HL-60 (cell line): ENCODE results near the gene CHTF8.

Experiments used
- POLR2AphosphoS5 ChIP-seq: IDR thresholded peaks from 2 replicates; pipeline ENCODE4 v1.6.1; 2012; ENCODE audit warnings: low read depth
- SPI1 ChIP-seq: IDR thresholded peaks from 2 replicates; pipeline ENCODE4 v1.6.1; 2012; ENCODE audit warnings: low read depth, mild to moderate bottlenecking, borderline replicate concordance
- TF ChIP-seq, protein P1 (sequence below): IDR thresholded peaks from one replicate; pipeline ENCODE4 v1.5.1; 2011; ENCODE audit warnings: low read length, control low read depth, inconsistent platforms; ENCODE audit not compliant: insufficient read depth
- TF ChIP-seq, protein P2 (sequence below): IDR thresholded peaks from 2 replicates; pipeline ENCODE4 v1.6.1; 2012; ENCODE audit warnings: low read depth; ENCODE audit not compliant: insufficient replicate concordance

DNA sequence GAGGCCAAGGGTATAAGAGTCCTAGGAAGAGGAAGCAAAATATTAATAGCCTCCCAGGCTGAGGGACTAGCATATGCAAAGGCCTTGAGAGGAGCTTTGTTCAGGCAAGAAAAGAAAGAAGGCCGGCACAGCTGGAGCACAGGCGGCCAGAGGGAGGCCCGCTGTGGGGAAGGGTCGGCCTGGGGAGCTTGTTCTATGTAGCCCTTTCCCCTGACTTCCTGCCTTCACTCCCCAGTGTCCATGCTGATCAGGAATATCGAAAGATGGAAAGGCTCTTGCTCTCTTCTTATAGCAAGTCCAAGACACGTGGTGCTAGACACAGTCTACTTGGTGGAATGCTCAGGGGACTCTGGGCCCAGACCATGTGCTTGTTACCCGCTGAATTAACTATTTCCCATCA, 54.3 kb downstream of the CHTF8 start:
- TF ChIP-seq, protein P1, sequence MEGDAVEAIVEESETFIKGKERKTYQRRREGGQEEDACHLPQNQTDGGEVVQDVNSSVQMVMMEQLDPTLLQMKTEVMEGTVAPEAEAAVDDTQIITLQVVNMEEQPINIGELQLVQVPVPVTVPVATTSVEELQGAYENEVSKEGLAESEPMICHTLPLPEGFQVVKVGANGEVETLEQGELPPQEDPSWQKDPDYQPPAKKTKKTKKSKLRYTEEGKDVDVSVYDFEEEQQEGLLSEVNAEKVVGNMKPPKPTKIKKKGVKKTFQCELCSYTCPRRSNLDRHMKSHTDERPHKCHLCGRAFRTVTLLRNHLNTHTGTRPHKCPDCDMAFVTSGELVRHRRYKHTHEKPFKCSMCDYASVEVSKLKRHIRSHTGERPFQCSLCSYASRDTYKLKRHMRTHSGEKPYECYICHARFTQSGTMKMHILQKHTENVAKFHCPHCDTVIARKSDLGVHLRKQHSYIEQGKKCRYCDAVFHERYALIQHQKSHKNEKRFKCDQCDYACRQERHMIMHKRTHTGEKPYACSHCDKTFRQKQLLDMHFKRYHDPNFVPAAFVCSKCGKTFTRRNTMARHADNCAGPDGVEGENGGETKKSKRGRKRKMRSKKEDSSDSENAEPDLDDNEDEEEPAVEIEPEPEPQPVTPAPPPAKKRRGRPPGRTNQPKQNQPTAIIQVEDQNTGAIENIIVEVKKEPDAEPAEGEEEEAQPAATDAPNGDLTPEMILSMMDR = no peak
- TF ChIP-seq, protein P2, sequence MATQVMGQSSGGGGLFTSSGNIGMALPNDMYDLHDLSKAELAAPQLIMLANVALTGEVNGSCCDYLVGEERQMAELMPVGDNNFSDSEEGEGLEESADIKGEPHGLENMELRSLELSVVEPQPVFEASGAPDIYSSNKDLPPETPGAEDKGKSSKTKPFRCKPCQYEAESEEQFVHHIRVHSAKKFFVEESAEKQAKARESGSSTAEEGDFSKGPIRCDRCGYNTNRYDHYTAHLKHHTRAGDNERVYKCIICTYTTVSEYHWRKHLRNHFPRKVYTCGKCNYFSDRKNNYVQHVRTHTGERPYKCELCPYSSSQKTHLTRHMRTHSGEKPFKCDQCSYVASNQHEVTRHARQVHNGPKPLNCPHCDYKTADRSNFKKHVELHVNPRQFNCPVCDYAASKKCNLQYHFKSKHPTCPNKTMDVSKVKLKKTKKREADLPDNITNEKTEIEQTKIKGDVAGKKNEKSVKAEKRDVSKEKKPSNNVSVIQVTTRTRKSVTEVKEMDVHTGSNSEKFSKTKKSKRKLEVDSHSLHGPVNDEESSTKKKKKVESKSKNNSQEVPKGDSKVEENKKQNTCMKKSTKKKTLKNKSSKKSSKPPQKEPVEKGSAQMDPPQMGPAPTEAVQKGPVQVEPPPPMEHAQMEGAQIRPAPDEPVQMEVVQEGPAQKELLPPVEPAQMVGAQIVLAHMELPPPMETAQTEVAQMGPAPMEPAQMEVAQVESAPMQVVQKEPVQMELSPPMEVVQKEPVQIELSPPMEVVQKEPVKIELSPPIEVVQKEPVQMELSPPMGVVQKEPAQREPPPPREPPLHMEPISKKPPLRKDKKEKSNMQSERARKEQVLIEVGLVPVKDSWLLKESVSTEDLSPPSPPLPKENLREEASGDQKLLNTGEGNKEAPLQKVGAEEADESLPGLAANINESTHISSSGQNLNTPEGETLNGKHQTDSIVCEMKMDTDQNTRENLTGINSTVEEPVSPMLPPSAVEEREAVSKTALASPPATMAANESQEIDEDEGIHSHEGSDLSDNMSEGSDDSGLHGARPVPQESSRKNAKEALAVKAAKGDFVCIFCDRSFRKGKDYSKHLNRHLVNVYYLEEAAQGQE = no peak
- no peak for TF ChIP-seq POLR2AphosphoS5
- TF ChIP-seq SPI1 = no peak
